ENCODE data around the gene CSH1. TPM values are rescaled to one million over a fixed set of nuclear protein-coding genes. Genes with fewer than 3 reads are reported as not detected.

Gene CSH1
- total and polyA plus RNA-seq, 4 donors, result not detected

DNA sequence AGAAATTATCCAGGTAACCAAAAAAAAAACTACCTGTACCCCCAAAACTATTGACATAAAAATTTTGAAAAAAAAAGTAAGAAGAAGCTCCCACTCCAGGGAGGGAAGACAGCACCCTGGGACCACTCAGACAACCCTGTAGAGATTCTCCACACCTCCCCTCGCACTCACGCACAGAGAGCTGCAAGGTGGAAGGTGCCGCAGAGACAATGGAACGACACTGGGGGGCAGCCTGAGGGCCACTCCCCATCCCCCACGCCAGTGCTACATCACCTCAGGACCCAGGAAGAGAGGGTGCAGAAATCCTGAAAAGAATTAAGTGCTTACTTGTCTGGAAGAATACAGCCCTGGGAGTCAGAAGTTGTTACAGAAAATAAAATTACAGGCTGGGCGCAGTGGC is 40.9 kb upstream of the CSH1 start:
- Histone ChIP-seq H3K36me3 (ENCODE audit: control insufficient read depth in 4 of 4, insufficient read depth in 3 of 4, low read depth in 1 of 4, low read length in 3 of 4) (no peaks in the 10 kb centered on the region), H3K4me3 (ENCODE audit: low read depth in 1 of 3, low read length in 3 of 3) (no peak overlapping the region), H3K9ac (ENCODE audit: low read depth in 1 of 2, low read length in 2 of 2) (no peak overlapping the region), H3K27me3 (ENCODE audit: control insufficient read depth in 4 of 4, insufficient read depth in 4 of 4, low read length in 3 of 4) (no peaks in the 10 kb centered on the region), H3K27ac (ENCODE audit: low read depth in 1 of 2, low read length in 2 of 2) (no peak overlapping the region), H3K9me3 (ENCODE audit: control insufficient read depth in 4 of 4, low read length in 3 of 4) (no peaks in the 10 kb centered on the region), H3K4me1 (ENCODE audit: control insufficient read depth in 4 of 4, insufficient read depth in 4 of 4, low read length in 3 of 4) (no peaks in the 10 kb centered on the region)
- TF ChIP-seq FOXA2 (IDR thresholded peaks at IDR 0.05), result no peak
- TF ChIP-seq MAX (IDR thresholded peaks at IDR 0.05), result no peak
- TF ChIP-seq REST (IDR thresholded peaks at IDR 0.05), result no peak
- TF ChIP-seq YY1 (IDR thresholded peaks at IDR 0.05), result no peak
- no peak for TF ChIP-seq RXRA (IDR thresholded peaks at IDR 0.05)
- TF ChIP-seq RAD21 (IDR thresholded peaks at IDR 0.05), result no peak
- no peak for TF ChIP-seq GABPA (IDR thresholded peaks at IDR 0.05 in 1 of 2, conservative IDR thresholded peaks at IDR 0.05 in 1 of 2)
- no peak for TF ChIP-seq ZBTB33 (IDR thresholded peaks at IDR 0.05)
- TF ChIP-seq SP1 (IDR thresholded peaks at IDR 0.05), result no peak
- no peak for TF ChIP-seq HNF4G (IDR thresholded peaks at IDR 0.05)
- TF ChIP-seq JUND (IDR thresholded peaks at IDR 0.05), result no peak
- TF ChIP-seq, protein P1, sequence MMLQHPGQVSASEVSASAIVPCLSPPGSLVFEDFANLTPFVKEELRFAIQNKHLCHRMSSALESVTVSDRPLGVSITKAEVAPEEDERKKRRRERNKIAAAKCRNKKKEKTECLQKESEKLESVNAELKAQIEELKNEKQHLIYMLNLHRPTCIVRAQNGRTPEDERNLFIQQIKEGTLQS (IDR thresholded peaks at IDR 0.05), result no peak
- no peak for TF ChIP-seq NR2F2 (IDR thresholded peaks at IDR 0.05)
- no peak for TF ChIP-seq EGR1 (IDR thresholded peaks at IDR 0.05; ENCODE audit: low read depth in 2 of 2)
- DNase-seq (ENCODE audit: low spot score), result no peak
- WGBS, result 84% methylated on average over 6 of the region's 6 CpGs

DNA sequence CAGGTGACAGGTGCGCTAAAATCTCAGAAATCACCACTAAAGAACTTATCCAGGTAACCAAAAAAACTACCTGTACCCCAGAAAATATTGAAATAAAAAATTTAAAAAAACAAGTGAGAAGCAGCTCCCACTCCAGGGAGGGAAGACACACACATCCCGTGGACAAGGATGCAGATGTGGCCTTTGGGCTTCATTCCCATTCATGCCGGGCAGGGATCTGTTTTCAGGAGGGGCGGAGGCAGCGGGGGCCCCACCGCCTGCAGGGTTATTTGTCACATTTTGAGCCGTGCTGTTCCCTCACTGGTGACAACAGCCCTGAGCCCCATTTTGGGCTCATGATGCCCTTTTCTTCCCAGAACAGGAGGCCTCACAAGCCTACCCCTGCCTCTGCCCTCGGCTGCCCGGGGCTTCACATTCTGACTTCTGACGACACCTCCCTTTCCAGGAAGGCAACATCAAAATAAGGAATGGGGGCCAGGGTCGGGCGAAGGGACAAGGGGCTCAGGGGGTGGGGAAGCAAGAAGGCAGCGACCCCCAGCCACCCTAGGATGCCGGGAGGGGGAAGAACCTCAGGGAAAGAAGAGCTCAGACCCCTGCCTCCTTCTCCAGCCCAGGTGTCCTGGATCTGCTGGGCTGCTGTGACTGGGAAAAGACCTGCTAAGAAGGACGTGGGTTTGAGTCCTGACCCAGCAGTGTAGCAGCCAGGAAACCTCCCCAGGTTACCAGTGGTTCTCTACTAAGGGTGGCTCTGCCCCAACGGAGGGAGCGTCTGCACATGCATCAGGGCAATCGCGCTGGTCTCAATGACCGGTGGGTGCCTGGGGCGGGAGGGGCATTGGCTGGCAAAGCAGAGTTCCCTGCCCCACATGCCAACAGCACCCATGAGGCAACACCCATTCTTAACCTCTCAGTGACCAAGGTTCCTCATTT is 38.1 kb upstream of the CSH1 start:
- H3K9me3 ChIP-seq (ENCODE audit: control insufficient read depth in 4 of 4, low read length in 3 of 4), result no peaks in the 10 kb centered on the region
- no peak for TF ChIP-seq GABPA (IDR thresholded peaks at IDR 0.05 in 1 of 2, conservative IDR thresholded peaks at IDR 0.05 in 1 of 2)
- no peak for TF ChIP-seq TAF1 (conservative IDR thresholded peaks at IDR 0.05)
- no peak for TF ChIP-seq FOXA1 (IDR thresholded peaks at IDR 0.05)
- no peak for TF ChIP-seq FOXA2 (IDR thresholded peaks at IDR 0.05)
- no peak for TF ChIP-seq MAX (IDR thresholded peaks at IDR 0.05)
- TF ChIP-seq ZBTB33 (IDR thresholded peaks at IDR 0.05), result no peak
- no peak for TF ChIP-seq HNF4G (IDR thresholded peaks at IDR 0.05)
- no peak for TF ChIP-seq RXRA (IDR thresholded peaks at IDR 0.05)
- TF ChIP-seq RAD21 (IDR thresholded peaks at IDR 0.05), result no peak
- no peak for TF ChIP-seq NR2F2 (IDR thresholded peaks at IDR 0.05)
- TF ChIP-seq, protein P1 (IDR thresholded peaks at IDR 0.05), result no peak
- TF ChIP-seq REST (IDR thresholded peaks at IDR 0.05), result no peak
- H3K4me3 ChIP-seq (ENCODE audit: low read depth in 1 of 3, low read length in 3 of 3), result no peak overlapping the region
- WGBS, result 84% methylated on average over 21 of the region's 21 CpGs
- peaks cover 0 to 8% (median 2%) of the 10 kb centered on the region in 4 donors for H3K4me1 ChIP-seq (ENCODE audit: control insufficient read depth in 4 of 4, insufficient read depth in 4 of 4, low read length in 3 of 4)
- no peaks in the 10 kb centered on the region for H3K36me3 ChIP-seq (ENCODE audit: control insufficient read depth in 4 of 4, insufficient read depth in 3 of 4, low read depth in 1 of 4, low read length in 3 of 4)
- H3K27me3 ChIP-seq (ENCODE audit: control insufficient read depth in 4 of 4, insufficient read depth in 4 of 4, low read length in 3 of 4), result no peaks in the 10 kb centered on the region
- H3K27ac ChIP-seq (ENCODE audit: low read depth in 1 of 2, low read length in 2 of 2), result no peak overlapping the region
- no peak for DNase-seq (ENCODE audit: low spot score)
- H3K9ac ChIP-seq (ENCODE audit: low read depth in 1 of 2, low read length in 2 of 2), result no peak overlapping the region

Data from liver (tissue), 9 donors.